ENCODE data around the gene KCNH1. TPM values are rescaled to one million over a fixed set of nuclear protein-coding genes. Genes with fewer than 3 reads are reported as not detected.
"Not testable (repeated sequence)": the region's sequence is repeated elsewhere in the genome, so short reads cannot be mapped to it uniquely, and the experiment has no call there.

The KCNH1 gene
- total and polyA plus RNA-seq, 9 of the 15 experiments (the other 6 are each of a cell fraction or from before 2014, with no cell fraction given): not detected

DNA sequence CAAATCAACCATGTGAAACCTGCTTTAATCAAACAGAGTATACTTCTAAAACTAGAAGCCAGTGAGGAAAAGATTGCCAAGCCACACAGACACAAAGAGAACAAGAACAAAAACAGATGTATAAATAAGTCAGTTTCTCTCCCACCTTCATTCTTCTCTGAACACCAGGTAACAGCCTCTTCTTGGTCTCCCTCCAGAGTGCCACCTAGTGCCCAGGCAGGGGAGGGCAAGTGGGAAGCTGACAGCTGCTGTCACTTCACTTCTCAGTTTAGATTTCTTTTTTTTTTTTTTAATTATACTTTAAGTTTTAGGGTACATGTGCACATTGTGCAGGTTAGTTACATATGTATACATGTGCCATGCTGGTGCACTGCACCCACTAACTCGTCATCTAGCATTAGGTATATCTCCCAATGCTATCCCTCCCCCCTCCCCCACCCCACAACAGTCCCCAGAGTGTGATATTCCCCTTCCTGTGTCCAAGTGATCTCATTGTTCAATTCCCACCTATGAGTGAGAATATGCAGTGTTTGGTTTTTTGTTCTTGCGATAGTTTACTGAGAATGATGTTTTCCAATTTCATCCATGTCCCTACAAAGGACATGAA, 183.9 kb downstream of the KCNH1 start:
- ChIA-PET CTCF (ENCODE audit: low intra/inter-chr PET ratio) (interaction anchor here (0.7 to 1.2 kb wide), 2 partner anchors 76 to 366 kb away, joined by 3 to 6 read pairs; no protein-coding TSS in a partner anchor), POLR2A (interaction anchor here (0.6 kb wide), 2 partner anchors 45 to 1576 kb away, joined by 3 read pairs; no protein-coding TSS in a partner anchor)
- in situ Hi-C loops (cut with MboI); BruUV-seq (replicated peaks); H2AFZ ChIP-seq (ENCODE audit: low read depth, low read length); H3K9ac ChIP-seq (ENCODE audit: insufficient read depth in 1 of 2, low read depth in 2 of 2, low read length in 2 of 2); H3K27me3 ChIP-seq (ENCODE audit: control insufficient read depth in 2 of 2, insufficient read depth in 2 of 2, low read length in 2 of 2); H3K4me2 ChIP-seq (ENCODE audit: insufficient read depth, low read length); H4K20me1 ChIP-seq (replicated peaks; ENCODE audit: control insufficient read depth, insufficient read depth, low read length); H3K27ac ChIP-seq (ENCODE audit: extremely low read depth, low read depth, low read length); H3K4me3 ChIP-seq; H3K4me1 ChIP-seq (replicated peaks in 1 of 2; ENCODE audit: control insufficient read depth in 2 of 2, insufficient read depth in 2 of 2, low read length in 2 of 2); H3K36me3 ChIP-seq (ENCODE audit: control insufficient read depth, insufficient read depth, low read length); H3K9me1 ChIP-seq (ENCODE audit: control insufficient read depth, insufficient read depth, low read length); H3K9me3 ChIP-seq (replicated peaks; ENCODE audit: control insufficient read depth, insufficient read depth, low read depth, low read length); H3K79me2 ChIP-seq (ENCODE audit: control insufficient read depth, insufficient read depth, low read length): not testable (repeated sequence)
- ATAC-seq: peak; percentile 94
- DNase-seq (ENCODE audit: extremely low read depth in 1 of 4, low spot score in 3 of 4): peak; percentile 54 to 68 (median 64)
- WGBS (ENCODE audit: insufficient coverage, low coverage, missing lambda C conversion rate): no CpG with 5 or more reads among the region's 2 CpGs
- FAIRE-seq: peak; percentile 70
- intact Hi-C loops (cut with micrococcal nuclease): loop anchor here (2.0 to 10.0 kb wide), 3 partner anchors 185 to 495 kb away; partner anchors contain the start of gene KCNH1
- TF ChIP-seq, protein P1, sequence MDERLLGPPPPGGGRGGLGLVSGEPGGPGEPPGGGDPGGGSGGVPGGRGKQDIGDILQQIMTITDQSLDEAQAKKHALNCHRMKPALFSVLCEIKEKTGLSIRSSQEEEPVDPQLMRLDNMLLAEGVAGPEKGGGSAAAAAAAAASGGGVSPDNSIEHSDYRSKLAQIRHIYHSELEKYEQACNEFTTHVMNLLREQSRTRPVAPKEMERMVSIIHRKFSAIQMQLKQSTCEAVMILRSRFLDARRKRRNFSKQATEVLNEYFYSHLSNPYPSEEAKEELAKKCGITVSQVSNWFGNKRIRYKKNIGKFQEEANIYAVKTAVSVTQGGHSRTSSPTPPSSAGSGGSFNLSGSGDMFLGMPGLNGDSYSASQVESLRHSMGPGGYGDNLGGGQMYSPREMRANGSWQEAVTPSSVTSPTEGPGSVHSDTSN (CRISPR knock-in tag; IDR thresholded peaks at IDR 0.05; ENCODE audit: low read depth): not testable (repeated sequence)
- TF ChIP-seq, protein P1 (tag; conservative IDR thresholded peaks at IDR 0.05; ENCODE audit: low read depth): 0 out of 2 replicates have a peak, but pooled peaks have one; percentile 24
- peak; percentile 46; the same call in 1 of the 2 replicates for TF ChIP-seq SMC3 (conservative IDR thresholded peaks at IDR 0.05; ENCODE audit: insufficient read depth, low read depth, low read length)
- TF ChIP-seq, protein P2, sequence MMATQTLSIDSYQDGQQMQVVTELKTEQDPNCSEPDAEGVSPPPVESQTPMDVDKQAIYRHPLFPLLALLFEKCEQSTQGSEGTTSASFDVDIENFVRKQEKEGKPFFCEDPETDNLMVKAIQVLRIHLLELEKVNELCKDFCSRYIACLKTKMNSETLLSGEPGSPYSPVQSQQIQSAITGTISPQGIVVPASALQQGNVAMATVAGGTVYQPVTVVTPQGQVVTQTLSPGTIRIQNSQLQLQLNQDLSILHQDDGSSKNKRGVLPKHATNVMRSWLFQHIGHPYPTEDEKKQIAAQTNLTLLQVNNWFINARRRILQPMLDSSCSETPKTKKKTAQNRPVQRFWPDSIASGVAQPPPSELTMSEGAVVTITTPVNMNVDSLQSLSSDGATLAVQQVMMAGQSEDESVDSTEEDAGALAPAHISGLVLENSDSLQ (IDR thresholded peaks at IDR 0.05): peak; percentile 50; the same call in 1 of the 2 replicates
- TF ChIP-seq, protein P3, sequence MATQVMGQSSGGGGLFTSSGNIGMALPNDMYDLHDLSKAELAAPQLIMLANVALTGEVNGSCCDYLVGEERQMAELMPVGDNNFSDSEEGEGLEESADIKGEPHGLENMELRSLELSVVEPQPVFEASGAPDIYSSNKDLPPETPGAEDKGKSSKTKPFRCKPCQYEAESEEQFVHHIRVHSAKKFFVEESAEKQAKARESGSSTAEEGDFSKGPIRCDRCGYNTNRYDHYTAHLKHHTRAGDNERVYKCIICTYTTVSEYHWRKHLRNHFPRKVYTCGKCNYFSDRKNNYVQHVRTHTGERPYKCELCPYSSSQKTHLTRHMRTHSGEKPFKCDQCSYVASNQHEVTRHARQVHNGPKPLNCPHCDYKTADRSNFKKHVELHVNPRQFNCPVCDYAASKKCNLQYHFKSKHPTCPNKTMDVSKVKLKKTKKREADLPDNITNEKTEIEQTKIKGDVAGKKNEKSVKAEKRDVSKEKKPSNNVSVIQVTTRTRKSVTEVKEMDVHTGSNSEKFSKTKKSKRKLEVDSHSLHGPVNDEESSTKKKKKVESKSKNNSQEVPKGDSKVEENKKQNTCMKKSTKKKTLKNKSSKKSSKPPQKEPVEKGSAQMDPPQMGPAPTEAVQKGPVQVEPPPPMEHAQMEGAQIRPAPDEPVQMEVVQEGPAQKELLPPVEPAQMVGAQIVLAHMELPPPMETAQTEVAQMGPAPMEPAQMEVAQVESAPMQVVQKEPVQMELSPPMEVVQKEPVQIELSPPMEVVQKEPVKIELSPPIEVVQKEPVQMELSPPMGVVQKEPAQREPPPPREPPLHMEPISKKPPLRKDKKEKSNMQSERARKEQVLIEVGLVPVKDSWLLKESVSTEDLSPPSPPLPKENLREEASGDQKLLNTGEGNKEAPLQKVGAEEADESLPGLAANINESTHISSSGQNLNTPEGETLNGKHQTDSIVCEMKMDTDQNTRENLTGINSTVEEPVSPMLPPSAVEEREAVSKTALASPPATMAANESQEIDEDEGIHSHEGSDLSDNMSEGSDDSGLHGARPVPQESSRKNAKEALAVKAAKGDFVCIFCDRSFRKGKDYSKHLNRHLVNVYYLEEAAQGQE (IDR thresholded peaks at IDR 0.05; ENCODE audit: borderline replicate concordance): peak; percentile 26; the same call in 1 of the 2 replicates
- TF ChIP-seq, protein P3 (CRISPR knock-in tag; IDR thresholded peaks at IDR 0.05; ENCODE audit: low read depth): not testable (repeated sequence)
